NCI-H748 (cell line): ENCODE data around the gene TECPR1.

ENCODE experiments used
- DNase-seq: peaks from one replicate; lab custom pipeline; 2025; ENCODE audit not compliant: unreplicated experiment; lab: John Stamatoyannopoulos, UW

TECPR1 gene

GRCh38 chr7:98248156-98248555 lies 3.9 kb downstream of the TECPR1 start:
- no peak for DNase-seq

- DNase-seq: no peak
These were observed 7.2 kb downstream of the TECPR1 start for GRCh38 chr7:98244871-98245270.

- no peak for DNase-seq
These were observed 9.1 kb downstream of the TECPR1 start for GRCh38 chr7:98242934-98243333.

GRCh38 chr7:98242342-98242741 lies 9.7 kb downstream of the TECPR1 start:
- no peak for DNase-seq

GRCh38 chr7:98241674-98242241 lies 10.3 kb downstream of the TECPR1 start:
- DNase-seq: no peak

- DNase-seq: peak; percentile 27
These were observed 10.9 kb downstream of the TECPR1 start for GRCh38 chr7:98240961-98241673.

- DNase-seq: no peak
These were observed 13.1 kb downstream of the TECPR1 start for GRCh38 chr7:98238976-98239375.

- DNase-seq: no peak
These were observed 14.0 kb downstream of the TECPR1 start for GRCh38 chr7:98238076-98238475.

GRCh38 chr7:98236355-98237185 lies 15.5 kb downstream of the TECPR1 start:
- DNase-seq: no peak

GRCh38 chr7:98235901-98236300 lies 16.1 kb downstream of the TECPR1 start:
- no peak for DNase-seq

- no peak for DNase-seq
These were observed 17.4 kb downstream of the TECPR1 start for GRCh38 chr7:98234429-98235147.

- no peak for DNase-seq
These were observed 18.6 kb downstream of the TECPR1 start for GRCh38 chr7:98233219-98234070.

GRCh38 chr7:98232799-98233198 lies 19.2 kb downstream of the TECPR1 start:
- DNase-seq: no peak

GRCh38 chr7:98232263-98232585 lies 19.8 kb downstream of the TECPR1 start:
- DNase-seq: no peak

GRCh38 chr7:98231493-98232262 lies 20.4 kb downstream of the TECPR1 start:
- no peak for DNase-seq

GRCh38 chr7:98230746-98231471 lies 21.1 kb downstream of the TECPR1 start:
- no peak for DNase-seq

GRCh38 chr7:98229991-98230745 lies 21.9 kb downstream of the TECPR1 start:
- DNase-seq: no peak

GRCh38 chr7:98229441-98229840 lies 22.6 kb downstream of the TECPR1 start:
- no peak for DNase-seq

- DNase-seq: no peak
These were observed 23.2 kb downstream of the TECPR1 start for GRCh38 chr7:98228801-98229200.
